HepG2 (cell line): ENCODE results near the gene TCFL5. TPM values are rescaled to one million over a fixed set of nuclear protein-coding genes. Genes with fewer than 3 reads are reported as not detected.

Source experiments
- ATAC-seq: fragments of 200-7000 bp; cut with Tn5 transposase; 3 replicates; pipeline ENCODE4 v1.9.1; 2020; ENCODE audit warnings: mild to moderate bottlenecking, moderate library complexity
- BruUV-seq: library from RNA; stranded (reverse); fragments of 400-500 nt; replicated peaks from 2 replicates; lab custom pipeline; 2021; lab: Mats Ljungman, UMichigan
- CTCF ChIA-PET: fragments of 300-600 bp; formaldehyde crosslinking; extraction: SDS; loops from one replicate; lab custom pipeline; 2021; ENCODE audit warnings: low total read pairs, inconsistent platforms, low intra/inter-chr PET ratio; lab: Yijun Ruan, JAX
- POLR2A ChIA-PET: fragments of 350-600 bp; sonication (Branson Sonifier 250); formaldehyde crosslinking; loops from one replicate; lab custom pipeline; 2020; ENCODE audit warnings: antibody characterized with exemption, inconsistent platforms; lab: Yijun Ruan, JAX
- DNase-seq: peaks from one replicate; pipeline ENCODE4 v3.0.0-alpha.2; 2015; ENCODE audit warnings: low spot score
- FAIRE-seq: peaks from 3 replicates; lab custom pipeline; 2011; peaks lifted over from hg19 to GRCh38; lab: Jason Lieb, UNC
- H2AFZ ChIP-seq: one replicate; pipeline ENCODE4 v1.6.1; 2011; ENCODE audit warnings: low read length, inconsistent platforms
- H3K27ac ChIP-seq: fragments of 300-600 bp; 3 replicates; pipeline ENCODE4 v1.8.0; 2011; ENCODE audit warnings: mixed run types, mild to moderate bottlenecking, mixed read lengths, low read length, inconsistent platforms; ENCODE audit not compliant: insufficient read depth; ENCODE audit errors: extremely low read length
- H3K27me3 ChIP-seq, 2 experiments: fragments of 200-600 bp in 1 of 2; 2 replicates in 1 of 2; 3 replicates in 1 of 2; pipeline versions ENCODE4 v1.6.0 to v1.8.0; 2011; ENCODE audit warnings: low read length in 2 of 2, mild to moderate bottlenecking in 2 of 2, moderate library complexity in 2 of 2, inconsistent platforms in 1 of 2; ENCODE audit not compliant: insufficient read depth in 2 of 2, control insufficient read depth in 1 of 2
- H3K36me3 ChIP-seq, 2 experiments: fragments of 200-600 bp in 1 of 2; replicated peaks in 1 of 2; 2 replicates in 1 of 2; 3 replicates in 1 of 2; pipeline versions ENCODE4 v1.5.1 to v1.8.0; 2011; ENCODE audit warnings: low read length in 2 of 2, inconsistent platforms in 1 of 2; ENCODE audit not compliant: insufficient read depth in 2 of 2, control insufficient read depth in 1 of 2
- H3K4me1 ChIP-seq: 2 replicates; pipeline ENCODE4 v1.5.1; 2012; ENCODE audit warnings: low read length, inconsistent platforms; ENCODE audit not compliant: insufficient read depth
- H3K4me2 ChIP-seq: 2 replicates; pipeline ENCODE4 v1.6.0; 2011; ENCODE audit warnings: low read depth, low read length, inconsistent platforms
- H3K4me3 ChIP-seq, 3 experiments: fragments of 200-600 bp in 1 of 3; sonication (generic), shearing (Covaris generic) in 1 of 3; replicated peaks in 1 of 3; 2 replicates each; pipeline ENCODE4 v1.5.1; 2011 to 2016; ENCODE audit warnings: low read length in 3 of 3, inconsistent platforms in 2 of 3, low read depth in 2 of 3, mild to moderate bottlenecking in 2 of 3, control low read depth in 1 of 3, mixed read lengths in 1 of 3; ENCODE audit not compliant: insufficient read depth in 1 of 3
- H3K79me2 ChIP-seq: one replicate; pipeline ENCODE4 v1.6.1; 2011; ENCODE audit warnings: low read length, inconsistent platforms; ENCODE audit not compliant: insufficient read depth
- H3K9ac ChIP-seq: 2 replicates; pipeline ENCODE4 v1.6.0; 2011; ENCODE audit warnings: mild to moderate bottlenecking, low read depth, low read length, inconsistent platforms; ENCODE audit not compliant: insufficient read depth
- H3K9me3 ChIP-seq: 2 replicates; pipeline ENCODE4 v1.5.1; 2012; ENCODE audit warnings: mild to moderate bottlenecking, low read length
- H4K20me1 ChIP-seq: 2 replicates; pipeline ENCODE4 v1.6.0; 2011; ENCODE audit warnings: inconsistent platforms, mild to moderate bottlenecking, low read length, moderate library complexity; ENCODE audit not compliant: insufficient read depth
- CENPT ChIP-seq: sonication (generic); formaldehyde crosslinking; IDR thresholded peaks from 2 replicates; pipeline ENCODE4 v1.8.0; 2022; ENCODE audit warnings: low read depth, mild to moderate bottlenecking, moderate library complexity, missing genetic modification reagents
- ETV6 ChIP-seq: sonication (generic); formaldehyde crosslinking; conservative IDR thresholded peaks from 2 replicates; pipeline ENCODE4 v1.4.0; 2020; ENCODE audit warnings: missing genetic modification reagents
- FOXA3 ChIP-seq: IDR thresholded peaks from 2 replicates; pipeline ENCODE4 v1.6.1; 2016; ENCODE audit warnings: missing genetic modification reagents, missing compliant biosample characterization
- HBP1 ChIP-seq: IDR thresholded peaks from 2 replicates; pipeline ENCODE4 v1.6.1; 2016; ENCODE audit warnings: low read depth, control low read depth
- HNRNPL ChIP-seq: fragments of 200-400 bp; formaldehyde crosslinking; IDR thresholded peaks from 2 replicates; pipeline ENCODE4 v1.6.1; 2017; ENCODE audit warnings: mild to moderate bottlenecking, low read depth, low read length
- MEIS2 ChIP-seq: sonication (generic); formaldehyde crosslinking; IDR thresholded peaks from 2 replicates; pipeline ENCODE4 v1.9.0; 2021; ENCODE audit warnings: mild to moderate bottlenecking, missing genetic modification reagents
- MTERF4 ChIP-seq: sonication (generic); formaldehyde crosslinking; IDR thresholded peaks from 2 replicates; pipeline ENCODE4 v1.8.0; 2023; ENCODE audit warnings: mild to moderate bottlenecking, missing genetic modification reagents
- MTF1 ChIP-seq: sonication (generic); formaldehyde crosslinking; IDR thresholded peaks from 2 replicates; pipeline ENCODE4 v1.5.0; 2020; ENCODE audit warnings: missing genetic modification reagents
- PAWR ChIP-seq: sonication (generic); formaldehyde crosslinking; IDR thresholded peaks from 2 replicates; pipeline ENCODE4 v1.4.0; 2020; ENCODE audit warnings: missing genetic modification reagents, mild to moderate bottlenecking, borderline replicate concordance
- SKI ChIP-seq: fragments of 450-650 bp; IDR thresholded peaks from one replicate; pipeline ENCODE4 v1.6.1; 2018; ENCODE audit warnings: mild to moderate bottlenecking; ENCODE audit not compliant: partially characterized antibody
- SP2 ChIP-seq: sonication (generic); formaldehyde crosslinking; IDR thresholded peaks from 2 replicates; pipeline ENCODE4 v1.5.1; 2020; ENCODE audit warnings: mild to moderate bottlenecking, missing genetic modification reagents
- TFDP2 ChIP-seq: sonication (generic); formaldehyde crosslinking; IDR thresholded peaks from 2 replicates; pipeline ENCODE4 v1.4.0; 2020; ENCODE audit warnings: missing genetic modification reagents
- ZFY ChIP-seq: sonication (generic); formaldehyde crosslinking; IDR thresholded peaks from 2 replicates; pipeline ENCODE4 v1.4.0; 2020; ENCODE audit warnings: missing genetic modification reagents
- ZFYVE20 ChIP-seq: sonication (generic); formaldehyde crosslinking; IDR thresholded peaks from 2 replicates; pipeline ENCODE4 v1.8.0; 2023; ENCODE audit warnings: low read depth, mild to moderate bottlenecking, moderate library complexity, missing genetic modification reagents, borderline replicate concordance
- ZNF235 ChIP-seq: sonication (generic); formaldehyde crosslinking; IDR thresholded peaks from 2 replicates; pipeline ENCODE4 v1.8.1; 2023; ENCODE audit warnings: mild to moderate bottlenecking, missing genetic modification reagents, borderline replicate concordance
- ZNF331 ChIP-seq: sonication (generic); formaldehyde crosslinking; IDR thresholded peaks from 2 replicates; pipeline ENCODE4 v1.4.0; 2020; ENCODE audit warnings: missing genetic modification reagents
- ZNF350 ChIP-seq: sonication (generic); formaldehyde crosslinking; IDR thresholded peaks from 2 replicates; pipeline ENCODE4 v1.4.0; 2020; ENCODE audit warnings: mild to moderate bottlenecking, low read depth, missing genetic modification reagents, borderline replicate concordance
- ZNF367 ChIP-seq: sonication (generic); formaldehyde crosslinking; IDR thresholded peaks from 2 replicates; pipeline ENCODE4 v1.4.0; 2020; ENCODE audit warnings: missing genetic modification reagents, borderline replicate concordance
- ZNF747 ChIP-seq: sonication (generic); formaldehyde crosslinking; IDR thresholded peaks from 2 replicates; pipeline ENCODE4 v1.8.1; 2023; ENCODE audit warnings: missing genetic modification reagents, mild to moderate bottlenecking, borderline replicate concordance
- ZNF776 ChIP-seq: sonication (generic); formaldehyde crosslinking; IDR thresholded peaks from 2 replicates; pipeline ENCODE4 v1.4.0; 2020; ENCODE audit warnings: mild to moderate bottlenecking, missing genetic modification reagents
- WGBS: methylation state at CpG from one replicate; pipeline ENCODE4 v1.1.6; 2017; ENCODE audit warnings: low lambda C conversion rate; 5-methylcytosine and 5-hydroxymethylcytosine counted together
- in situ Hi-C: cut with HindIII; loops from 2 replicates; pipeline ENCODE4 v1.10.0; 2017; ENCODE audit warnings: low pct_unique_long_range_greater_than_20kb; ENCODE audit not compliant: extremely low pct_ligation_motif_present
- intact Hi-C: fragments of 100-400 bp; cut with micrococcal nuclease; formaldehyde crosslinking; loops from one replicate; pipeline ENCODE4 v1.10.0; 2022; ENCODE audit not compliant: unreplicated experiment
- polyA plus RNA-seq, 8 experiments: library from polyadenylated mRNA; depleted of rRNA in 3 of 8; stranded (reverse) in 7 of 8; unstranded in 1 of 8; fragments of >200 nt; fragmentation: Illumina TruSeq in 4 of 8; extraction: Trizol in 4 of 8; gene quantifications; 2 replicates each; pipeline versions ENCODE4 v1.2.1 to v1.2.3, GENCODE V29; 2011 to 2016; ENCODE audit warnings: low read depth in 4 of 8, missing spikeins in 1 of 8, mixed read lengths in 1 of 8; ENCODE audit not compliant: insufficient read depth in 1 of 8
- total RNA-seq, 5 experiments: library from RNA; depleted of rRNA; stranded (reverse); fragments of >200 nt; fragmentation: Illumina TruSeq; extraction: Trizol; gene quantifications; 2 replicates each; pipeline ENCODE4 v1.2.3, GENCODE V29; 2016; ENCODE audit warnings: low read depth in 1 of 5

Gene TCFL5
- total and polyA plus RNA-seq, 2 of the 13 experiments (the other 11 are each of a cell fraction or from before 2014, with no cell fraction given) = 14.8 to 20.0 TPM

GRCh38 chr20:62860924-62861691, 514 bp downstream of the TCFL5 start:
- no peak for FAIRE-seq
- ChIA-PET POLR2A (interaction anchor here (0.5 to 2.5 kb wide), 21 partner anchors 11 to 411 kb away, joined by 3 to 37 read pairs (median 8); partner anchors contain the start of genes ARFGAP1, GID8 and SLC17A9), CTCF (no interaction called here)
- H3K4me1 ChIP-seq = peaks cover 44% of the 10 kb centered on the region
- H3K79me2 ChIP-seq = peaks cover 10% of the 10 kb centered on the region
- peaks cover 0 to 11% of the 10 kb centered on the region in 2 experiments; a peak in 2 of 5 replicates for H3K27me3 ChIP-seq
- intact Hi-C loops (loop anchor here (5.0 kb wide), 1 partner anchor 39 kb away; no protein-coding TSS in a partner anchor), in situ Hi-C loops (no loop called here)
- peaks cover 9 to 13% of the 10 kb centered on the region in 2 experiments; a peak in 4 of 5 replicates for H3K36me3 ChIP-seq
- peak overlapping the region; percentile 72 for H3K9ac ChIP-seq
- peak overlapping the region; percentile 61 to 83 (median 77) for H3K4me3 ChIP-seq
- H3K4me2 ChIP-seq = peak overlapping the region; percentile 86
- H3K9me3 ChIP-seq = no peaks in the 10 kb centered on the region
- under 1% methylated on average over 17 of the region's 129 CpGs for WGBS
- ATAC-seq = peak; percentile 27; the same call in 2 of the 3 replicates
- H3K27ac ChIP-seq = no peak overlapping the region
- no peaks in the 10 kb centered on the region; the same call in 1 of the 2 replicates for H4K20me1 ChIP-seq
- no peak for DNase-seq
- H2AFZ ChIP-seq = no peak overlapping the region
- no TSS peak for BruUV-seq
- TF ChIP-seq ETV6 (CRISPR knock-in tag) = no peak
- peak; percentile 82 for TF ChIP-seq SKI
- TF ChIP-seq ZNF331 (CRISPR knock-in tag) = 0 out of 2 replicates have a peak, but pooled peaks have one; percentile 35
- 0 out of 2 replicates have a peak, but pooled peaks have one; percentile 59 for TF ChIP-seq ZFYVE20 (CRISPR knock-in tag)
- TF ChIP-seq TFDP2 (CRISPR knock-in tag) = 0 out of 2 replicates have a peak, but pooled peaks have one; percentile 28
- no peak for TF ChIP-seq PAWR (CRISPR knock-in tag)
- peak; percentile 42; the same call in 1 of the 2 replicates for TF ChIP-seq SP2 (CRISPR knock-in tag)
- TF ChIP-seq HBP1 (CRISPR knock-in tag) = peak; percentile 67; the same call in 1 of the 2 replicates
- 0 out of 2 replicates have a peak, but pooled peaks have one; percentile 35 for TF ChIP-seq CENPT (CRISPR knock-in tag)
- TF ChIP-seq ZNF367 (CRISPR knock-in tag) = peak; percentile 24; the same call in 1 of the 2 replicates
- TF ChIP-seq ZNF776 (CRISPR knock-in tag) = peak; percentile 82; the same call in 1 of the 2 replicates
- no peak for TF ChIP-seq FOXA3 (CRISPR knock-in tag)
- 0 out of 2 replicates have a peak, but pooled peaks have one; percentile 31 for TF ChIP-seq ZNF235 (CRISPR knock-in tag)
- TF ChIP-seq MTERF4 (CRISPR knock-in tag) = 0 out of 2 replicates have a peak, but pooled peaks have one; percentile 34
- no peak for TF ChIP-seq ZNF747 (CRISPR knock-in tag)
- TF ChIP-seq ZFY (CRISPR knock-in tag) = peak; percentile 41
- TF ChIP-seq MTF1 (CRISPR knock-in tag) = no peak
- TF ChIP-seq HNRNPL = 0 out of 2 replicates have a peak, but pooled peaks have one; percentile 9
- no peak for TF ChIP-seq ZNF350 (CRISPR knock-in tag)
- peak; percentile 22; the same call in 1 of the 2 replicates for TF ChIP-seq MEIS2 (CRISPR knock-in tag)
